SK-N-MC (cell line): ENCODE measurements around the gene MRPS6.

Source experiments
- EZH2 ChIP-seq: fragments of 200-600 bp; sonication (generic); IDR thresholded peaks from one replicate; pipeline ENCODE4 v1.6.1; 2017; ENCODE audit warnings: antibody characterized with exemption
- POLR2AphosphoS5 ChIP-seq: IDR thresholded peaks from 2 replicates; pipeline ENCODE4 v1.6.1; 2012; ENCODE audit warnings: mild to moderate bottlenecking, low read depth, low read length, borderline replicate concordance

- TF ChIP-seq EZH2 (no peak), POLR2AphosphoS5 (peak; percentile 88; the same call in 1 of the 2 replicates)
Observed at GRCh38 chr21:34073032-34073748, at the start of gene MRPS6, which contains the start of gene SLC5A3.
